ENCODE data around the gene BTRC. TPM values are rescaled to one million over a fixed set of nuclear protein-coding genes. Genes with fewer than 3 reads are reported as not detected.
A peak's percentile ranks its signal among the peaks of the same experiment; 100 is the strongest.
"Not testable (repeated sequence)": the region's sequence is repeated elsewhere in the genome, so short reads cannot be mapped to it uniquely, and the experiment has no call there.

The BTRC gene
- total RNA-seq, 1 experiment from 2014 or later: 45.4 TPM

- Histone ChIP-seq H3K27ac (peak overlapping the region; percentile 99), H3K4me1 (peaks cover 44% of the 10 kb centered on the region), H3K36me3 (no peaks in the 10 kb centered on the region), H3K9me3 (replicated peaks) (peaks cover 8% of the 10 kb centered on the region; the same call in 1 of the 2 replicates), H3K4me3 (peak overlapping the region; percentile 46), H3K27me3 (no peaks in the 10 kb centered on the region)
- peak; percentile 64 to 83 for DNase-seq
Observed at GRCh38 chr10:101330231-101330630, 23.7 kb upstream of the BTRC start.

GRCh38 chr10:101330631-101331225, 23.2 kb upstream of the BTRC start:
- H3K9me3 ChIP-seq (replicated peaks): peaks cover 8% of the 10 kb centered on the region; the same call in 1 of the 2 replicates
- H3K27me3 ChIP-seq: no peaks in the 10 kb centered on the region
- peak overlapping the region; percentile 99 for H3K27ac ChIP-seq
- H3K4me3 ChIP-seq: peak overlapping the region; percentile 46
- peaks cover 44% of the 10 kb centered on the region for H3K4me1 ChIP-seq
- peak; percentile 76 to 89 for DNase-seq
- H3K36me3 ChIP-seq: no peaks in the 10 kb centered on the region

GRCh38 chr10:101331956-101332355, 22.0 kb upstream of the BTRC start:
- no peaks in the 10 kb centered on the region for H3K36me3 ChIP-seq
- peaks cover 6% of the 10 kb centered on the region; the same call in 1 of the 2 replicates for H3K9me3 ChIP-seq (replicated peaks)
- no peaks in the 10 kb centered on the region for H3K27me3 ChIP-seq
- no peak overlapping the region for H3K4me3 ChIP-seq
- H3K27ac ChIP-seq: peak overlapping the region; percentile 99; the same call in 1 of the 2 replicates
- peak in 1 of 2 experiments; percentile 37 for DNase-seq
- H3K4me1 ChIP-seq: peaks cover 44% of the 10 kb centered on the region

GRCh38 chr10:101334259-101334658, 19.7 kb upstream of the BTRC start:
- not testable (repeated sequence) for H3K9me3 ChIP-seq (replicated peaks); H3K36me3 ChIP-seq; H3K27me3 ChIP-seq; H3K4me3 ChIP-seq; H3K27ac ChIP-seq; DNase-seq
- peaks cover 32% of the 10 kb centered on the region for H3K4me1 ChIP-seq

- Histone ChIP-seq H3K4me1 (peaks cover 11% of the 10 kb centered on the region), H3K4me3 (no peak overlapping the region), H3K27me3 (no peaks in the 10 kb centered on the region), H3K9me3 (replicated peaks) (no peaks in the 10 kb centered on the region), H3K27ac (no peak overlapping the region), H3K36me3 (no peaks in the 10 kb centered on the region)
- no peak for DNase-seq
Observed at GRCh38 chr10:101336382-101336781, 17.6 kb upstream of the BTRC start.

GRCh38 chr10:101337836-101338235, 16.1 kb upstream of the BTRC start:
- Histone ChIP-seq H3K9me3 (replicated peaks) (no peaks in the 10 kb centered on the region), H3K36me3 (no peaks in the 10 kb centered on the region), H3K4me1 (no peaks in the 10 kb centered on the region), H3K27ac (no peak overlapping the region), H3K4me3 (no peak overlapping the region), H3K27me3 (no peaks in the 10 kb centered on the region)
- peak in 1 of 2 experiments; percentile 45 for DNase-seq

- DNase-seq: no peak
Observed at GRCh38 chr10:101341438-101341837, 12.5 kb upstream of the BTRC start.

GRCh38 chr10:101346177-101346576, 7.8 kb upstream of the BTRC start:
- no peak overlapping the region for H3K4me3 ChIP-seq
- H3K9me3 ChIP-seq (replicated peaks): no peaks in the 10 kb centered on the region
- peaks cover under 1% of the 10 kb centered on the region; the same call in 1 of the 2 replicates for H3K4me1 ChIP-seq
- no peak for DNase-seq
- no peaks in the 10 kb centered on the region for H3K27me3 ChIP-seq
- H3K36me3 ChIP-seq: no peaks in the 10 kb centered on the region
- H3K27ac ChIP-seq: no peak overlapping the region

More at GRCh38 chr10:101341438-101341837, 12.5 kb upstream of the BTRC start:
- no peaks in the 10 kb centered on the region for H3K9me3 ChIP-seq (replicated peaks)
- H3K27me3 ChIP-seq: no peaks in the 10 kb centered on the region
- H3K27ac ChIP-seq: no peak overlapping the region
- H3K36me3 ChIP-seq: no peaks in the 10 kb centered on the region
- no peak overlapping the region for H3K4me3 ChIP-seq
- no peaks in the 10 kb centered on the region for H3K4me1 ChIP-seq

GRCh38 chr10:101351017-101351416, 2.9 kb upstream of the BTRC start:
- H3K4me3 ChIP-seq: no peak overlapping the region
- no peaks in the 10 kb centered on the region for H3K36me3 ChIP-seq
- no peak for DNase-seq
- peaks cover 14% of the 10 kb centered on the region for H3K4me1 ChIP-seq
- no peak overlapping the region for H3K27ac ChIP-seq
- H3K27me3 ChIP-seq: no peaks in the 10 kb centered on the region
- no peaks in the 10 kb centered on the region for H3K9me3 ChIP-seq (replicated peaks)

- Histone ChIP-seq H3K9me3 (replicated peaks) (no peaks in the 10 kb centered on the region), H3K27ac (no peak overlapping the region), H3K36me3 (no peaks in the 10 kb centered on the region), H3K4me3 (no peak overlapping the region), H3K27me3 (no peaks in the 10 kb centered on the region), H3K4me1 (peaks cover 14% of the 10 kb centered on the region)
- peak in 1 of 2 experiments; percentile 34 for DNase-seq
Observed at GRCh38 chr10:101351477-101351876, 2.5 kb upstream of the BTRC start.

GRCh38 chr10:101352857-101353256, 1.1 kb upstream of the BTRC start:
- not testable (repeated sequence) for DNase-seq; H3K36me3 ChIP-seq; H3K4me3 ChIP-seq; H3K27ac ChIP-seq; H3K27me3 ChIP-seq; H3K9me3 ChIP-seq (replicated peaks)
- peaks cover 14% of the 10 kb centered on the region for H3K4me1 ChIP-seq

- peak; percentile 68 to 74 for DNase-seq
- H3K36me3 ChIP-seq: no peaks in the 10 kb centered on the region
- peak overlapping the region; percentile 58 for H3K27ac ChIP-seq
- no peaks in the 10 kb centered on the region for H3K27me3 ChIP-seq
- peaks cover 20% of the 10 kb centered on the region for H3K4me1 ChIP-seq
- no peaks in the 10 kb centered on the region for H3K9me3 ChIP-seq (replicated peaks)
- H3K4me3 ChIP-seq: peak overlapping the region; percentile 84
Observed at GRCh38 chr10:101354328-101355071, 535 bp downstream of the BTRC start.

GRCh38 chr10:101355072-101355706, 1.2 kb downstream of the BTRC start:
- Histone ChIP-seq H3K4me3 (peak overlapping the region; percentile 84), H3K27ac (peak overlapping the region; percentile 58; the same call in 1 of the 2 replicates), H3K4me1 (peaks cover 20% of the 10 kb centered on the region), H3K9me3 (replicated peaks) (no peaks in the 10 kb centered on the region), H3K36me3 (no peaks in the 10 kb centered on the region), H3K27me3 (no peaks in the 10 kb centered on the region)
- DNase-seq: peak in 1 of 2 experiments; percentile 43

GRCh38 chr10:101356132-101356531, 2.2 kb downstream of the BTRC start:
- no peak for DNase-seq
- H3K36me3 ChIP-seq: no peaks in the 10 kb centered on the region
- H3K4me3 ChIP-seq: no peak overlapping the region
- peaks cover 20% of the 10 kb centered on the region for H3K4me1 ChIP-seq
- no peaks in the 10 kb centered on the region for H3K27me3 ChIP-seq
- H3K9me3 ChIP-seq (replicated peaks): no peaks in the 10 kb centered on the region
- no peak overlapping the region for H3K27ac ChIP-seq

GRCh38 chr10:101357958-101358357, 4.0 kb downstream of the BTRC start:
- Histone ChIP-seq H3K4me3 (no peak overlapping the region), H3K9me3 (replicated peaks) (no peaks in the 10 kb centered on the region), H3K36me3 (0 out of 2 replicates have a peak, but pooled peaks cover 3% of the 10 kb centered on the region), H3K27ac (no peak overlapping the region), H3K4me1 (peaks cover 14% of the 10 kb centered on the region), H3K27me3 (no peaks in the 10 kb centered on the region)
- no peak for DNase-seq

All from SJCRH30 (cell line).